ENCODE data around the gene NR1D2.
"Not testable (repeated sequence)": the region's sequence is repeated elsewhere in the genome, so short reads cannot be mapped to it uniquely, and the experiment has no call there.

DNA sequence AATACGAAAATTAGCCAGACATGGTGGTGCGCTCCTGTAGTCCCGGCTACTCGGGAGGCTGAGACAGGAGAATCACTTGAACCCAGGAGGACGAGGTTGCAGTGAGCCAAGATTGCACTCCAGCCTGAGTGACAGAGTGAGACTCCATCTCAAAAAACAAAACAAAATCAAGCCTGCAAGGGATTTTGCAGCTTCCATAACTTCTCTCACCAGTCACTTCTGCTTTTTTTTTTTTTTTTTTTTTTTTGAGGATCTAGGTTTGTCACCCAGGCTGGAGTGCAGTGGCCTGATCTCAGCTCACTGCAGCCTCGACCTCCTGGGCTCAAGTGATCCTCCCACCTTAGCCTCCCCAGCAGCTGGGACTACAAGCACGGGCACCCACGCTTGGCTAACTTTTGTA, 65.7 kb downstream of the NR1D2 start:
- TF ChIP-seq EP300 (conservative IDR thresholded peaks at IDR 0.05; ENCODE audit: poor library complexity, severe bottlenecking); CTCF (IDR thresholded peaks at IDR 0.05; ENCODE audit: poor library complexity, severe bottlenecking); EZH2 (IDR thresholded peaks at IDR 0.05; ENCODE audit: borderline replicate concordance, insufficient read depth, low read length, poor library complexity, severe bottlenecking); RAD21 (conservative IDR thresholded peaks at IDR 0.05): not testable (repeated sequence)

Measured in neural cell (in vitro differentiated cells).